ENCODE results near the gene ISM1. TPM values are rescaled to one million over a fixed set of nuclear protein-coding genes. Genes with fewer than 3 reads are reported as not detected.

The ISM1 gene
- total RNA-seq, 1 experiment from 2014 or later, result 0.20 TPM

DNA sequence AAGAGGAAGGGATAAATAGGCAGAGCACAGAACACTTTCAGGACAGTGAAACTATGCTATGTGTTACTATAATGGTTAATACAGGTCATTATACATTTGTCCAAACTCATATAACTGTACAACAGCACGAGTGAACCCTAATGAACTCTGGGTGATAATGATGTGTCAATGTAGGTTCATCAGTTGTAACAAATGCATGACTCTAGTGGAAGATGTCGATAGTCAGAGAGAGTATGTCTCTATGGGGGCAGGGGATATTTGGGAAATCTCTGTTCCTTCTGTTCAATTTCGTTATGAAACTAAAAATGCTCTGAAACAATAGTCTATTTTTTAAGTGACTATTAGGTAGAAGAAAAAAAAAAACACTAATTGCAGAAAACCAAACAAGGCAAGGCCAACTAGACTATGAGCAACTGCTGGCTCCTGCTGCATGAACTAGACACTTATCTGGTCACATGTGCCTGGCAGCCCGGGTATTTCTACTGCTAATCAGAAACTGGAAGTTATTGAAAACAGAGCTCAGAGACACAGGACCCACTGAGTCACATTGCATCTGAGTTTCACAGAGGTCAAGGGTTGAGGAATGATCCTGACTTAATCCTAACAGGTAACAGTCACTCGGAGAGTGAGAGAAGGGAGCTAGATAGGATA lies 97.9 kb downstream of the ISM1 start:
- TF ChIP-seq, protein P1, sequence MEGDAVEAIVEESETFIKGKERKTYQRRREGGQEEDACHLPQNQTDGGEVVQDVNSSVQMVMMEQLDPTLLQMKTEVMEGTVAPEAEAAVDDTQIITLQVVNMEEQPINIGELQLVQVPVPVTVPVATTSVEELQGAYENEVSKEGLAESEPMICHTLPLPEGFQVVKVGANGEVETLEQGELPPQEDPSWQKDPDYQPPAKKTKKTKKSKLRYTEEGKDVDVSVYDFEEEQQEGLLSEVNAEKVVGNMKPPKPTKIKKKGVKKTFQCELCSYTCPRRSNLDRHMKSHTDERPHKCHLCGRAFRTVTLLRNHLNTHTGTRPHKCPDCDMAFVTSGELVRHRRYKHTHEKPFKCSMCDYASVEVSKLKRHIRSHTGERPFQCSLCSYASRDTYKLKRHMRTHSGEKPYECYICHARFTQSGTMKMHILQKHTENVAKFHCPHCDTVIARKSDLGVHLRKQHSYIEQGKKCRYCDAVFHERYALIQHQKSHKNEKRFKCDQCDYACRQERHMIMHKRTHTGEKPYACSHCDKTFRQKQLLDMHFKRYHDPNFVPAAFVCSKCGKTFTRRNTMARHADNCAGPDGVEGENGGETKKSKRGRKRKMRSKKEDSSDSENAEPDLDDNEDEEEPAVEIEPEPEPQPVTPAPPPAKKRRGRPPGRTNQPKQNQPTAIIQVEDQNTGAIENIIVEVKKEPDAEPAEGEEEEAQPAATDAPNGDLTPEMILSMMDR (conservative IDR thresholded peaks at IDR 0.05), result no peak
- WGBS (ENCODE audit: extremely low coverage, insufficient read length, low lambda C conversion rate), result no CpG with 5 or more reads among the region's 5 CpGs
- Histone ChIP-seq H3K23me2 (ENCODE audit: insufficient read length, low read depth, low read length, poor library complexity, severe bottlenecking) (no peaks in the 10 kb centered on the region), H2BK120ac (ENCODE audit: low read depth, low read length, poor library complexity, severe bottlenecking) (no peak overlapping the region), H3K4me1 (ENCODE audit: insufficient read depth, low read length) (peaks cover 3% of the 10 kb centered on the region; the same call in 1 of the 2 replicates), H3K23ac (ENCODE audit: insufficient read length, low read depth, low read length) (no peak overlapping the region), H3K14ac (ENCODE audit: insufficient read depth, low read length) (no peak overlapping the region), H4K91ac (ENCODE audit: insufficient read length, low read depth, low read length) (no peak overlapping the region), H3K4ac (ENCODE audit: low read depth, low read length) (no peak overlapping the region), H2AK5ac (ENCODE audit: insufficient read length, low read length) (no peak overlapping the region), H3K9me3 (ENCODE audit: control insufficient read depth, low read depth, low read length) (no peaks in the 10 kb centered on the region), H2BK20ac (ENCODE audit: low read depth, low read length, poor library complexity, severe bottlenecking) (no peak overlapping the region), H3K56ac (ENCODE audit: insufficient read length, low read depth, low read length) (no peak overlapping the region), H3K18ac (ENCODE audit: insufficient read length, low read depth, low read length) (no peak overlapping the region), H3K27me3 (ENCODE audit: insufficient read depth, low read length) (no peaks in the 10 kb centered on the region), H2BK15ac (ENCODE audit: low read depth, low read length) (no peak overlapping the region), H2AFZ (ENCODE audit: low read length) (no peak overlapping the region), H3K4me2 (ENCODE audit: insufficient read depth, insufficient read length, low read length) (no peak overlapping the region), H4K20me1 (ENCODE audit: control insufficient read depth, insufficient read depth, insufficient read length) (no peaks in the 10 kb centered on the region), H2BK5ac (ENCODE audit: insufficient read length, low read length) (no peak overlapping the region), H3K27ac (ENCODE audit: insufficient read length, low read depth, low read length) (no peak overlapping the region), H2BK12ac (ENCODE audit: insufficient read length, low read depth, low read length) (no peak overlapping the region), H3K9ac (ENCODE audit: extremely low read depth, insufficient read length, low read length) (no peak overlapping the region), H3K79me2 (ENCODE audit: insufficient read depth, low read length) (no peaks in the 10 kb centered on the region), H4K8ac (replicated peaks; ENCODE audit: insufficient read length, low read depth, low read length) (no peak overlapping the region), H3T11ph (ENCODE audit: low read length) (no peak overlapping the region), H3K79me1 (ENCODE audit: insufficient read depth, low read depth, low read length, poor library complexity, severe bottlenecking) (no peaks in the 10 kb centered on the region), H4K5ac (ENCODE audit: insufficient read length, low read depth, low read length) (no peak overlapping the region)
- no peak for DNase-seq
- Mint-ChIP-seq H3K27ac (no peak overlapping the region), H3K4me1 (peaks cover 11 to 14% of the 10 kb centered on the region in 2 experiments), H3K27me3 (ENCODE audit: low read depth) (no peaks in the 10 kb centered on the region), H3K4me3 (no peak overlapping the region), H3K9me3 (peaks cover 9 to 12% of the 10 kb centered on the region in 2 experiments; a peak in 4 of 5 replicates), H3K36me3 (ENCODE audit: insufficient read depth in 1 of 3, low read depth in 3 of 3) (peaks cover 0 to 9% (median 3%) of the 10 kb centered on the region in 3 experiments; a peak in 3 of 7 replicates)

Measured in H9 (cell line).